GM23338 (cell line): ENCODE measurements around the gene SSBP2.
"Not testable (repeated sequence)": the region's sequence is repeated elsewhere in the genome, so short reads cannot be mapped to it uniquely, and the experiment has no call there.

ENCODE experiments used
- CREB1 ChIP-seq: fragments of 250-450 bp; sonication (Bioruptor Pico); IDR thresholded peaks from 2 replicates; pipeline ENCODE4 v1.5.0; 2020; ENCODE audit warnings: low read depth, mild to moderate bottlenecking, moderate library complexity
- EZH2 ChIP-seq: fragments of 200-600 bp; sonication (generic); IDR thresholded peaks from one replicate; pipeline ENCODE4 v1.8.0; 2017; ENCODE audit warnings: antibody characterized with exemption, mild to moderate bottlenecking, low read depth; ENCODE audit not compliant: unreplicated experiment
- EZH2phosphoT487 ChIP-seq: fragments of 200-600 bp; sonication (generic); IDR thresholded peaks from one replicate; pipeline ENCODE4 v1.8.1; 2018; ENCODE audit warnings: antibody characterized with exemption; ENCODE audit not compliant: unreplicated experiment
- POLR2AphosphoS5 ChIP-seq: IDR thresholded peaks from 2 replicates; pipeline ENCODE4 v1.6.1; 2016; ENCODE audit warnings: antibody characterized with exemption, low read depth
- REST ChIP-seq: IDR thresholded peaks from one replicate; pipeline ENCODE4 v1.6.1; 2018; ENCODE audit warnings: antibody characterized with exemption; ENCODE audit not compliant: unreplicated experiment
- TF ChIP-seq, protein P1 (sequence below), 2 experiments: fragments of 200-600 bp in 1 of 2; sonication (generic) in 1 of 2; conservative IDR thresholded peaks; 2 replicates each; pipeline versions ENCODE4 v1.5.1 to v1.6.1; 2016 to 2017; ENCODE audit warnings: antibody characterized with exemption in 2 of 2, low read depth in 2 of 2, mild to moderate bottlenecking in 2 of 2, moderate library complexity in 1 of 2

DNA sequence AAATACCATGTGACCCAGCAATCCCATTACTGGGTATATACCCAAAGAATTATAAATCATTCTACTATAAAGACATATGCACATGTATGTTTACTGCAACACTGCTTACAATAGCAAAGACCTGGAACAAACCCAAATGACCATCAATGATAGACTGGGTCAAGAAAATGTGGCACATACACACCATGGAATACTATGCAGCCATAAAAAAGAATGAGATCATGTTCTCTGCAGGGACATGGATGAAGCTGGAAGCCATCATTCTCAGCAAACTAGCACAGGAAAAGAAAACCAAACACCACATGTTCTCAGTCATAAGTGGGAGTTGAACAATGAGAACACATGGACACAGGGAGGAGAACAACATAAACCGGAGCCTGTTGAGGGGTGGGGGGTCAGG is 90.3 kb downstream of the SSBP2 start:
- TF ChIP-seq EZH2, REST, POLR2AphosphoS5, EZH2phosphoT487, CREB1: not testable (repeated sequence)
- TF ChIP-seq, protein P1, sequence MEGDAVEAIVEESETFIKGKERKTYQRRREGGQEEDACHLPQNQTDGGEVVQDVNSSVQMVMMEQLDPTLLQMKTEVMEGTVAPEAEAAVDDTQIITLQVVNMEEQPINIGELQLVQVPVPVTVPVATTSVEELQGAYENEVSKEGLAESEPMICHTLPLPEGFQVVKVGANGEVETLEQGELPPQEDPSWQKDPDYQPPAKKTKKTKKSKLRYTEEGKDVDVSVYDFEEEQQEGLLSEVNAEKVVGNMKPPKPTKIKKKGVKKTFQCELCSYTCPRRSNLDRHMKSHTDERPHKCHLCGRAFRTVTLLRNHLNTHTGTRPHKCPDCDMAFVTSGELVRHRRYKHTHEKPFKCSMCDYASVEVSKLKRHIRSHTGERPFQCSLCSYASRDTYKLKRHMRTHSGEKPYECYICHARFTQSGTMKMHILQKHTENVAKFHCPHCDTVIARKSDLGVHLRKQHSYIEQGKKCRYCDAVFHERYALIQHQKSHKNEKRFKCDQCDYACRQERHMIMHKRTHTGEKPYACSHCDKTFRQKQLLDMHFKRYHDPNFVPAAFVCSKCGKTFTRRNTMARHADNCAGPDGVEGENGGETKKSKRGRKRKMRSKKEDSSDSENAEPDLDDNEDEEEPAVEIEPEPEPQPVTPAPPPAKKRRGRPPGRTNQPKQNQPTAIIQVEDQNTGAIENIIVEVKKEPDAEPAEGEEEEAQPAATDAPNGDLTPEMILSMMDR (conservative IDR thresholded peaks at IDR 0.05; ENCODE audit: low read depth in 2 of 2), result not testable (repeated sequence)
